Measurements from ENCODE around the gene TFF2.

Gene TFF2

GRCh38 chr21:42350927-42351426 is at the start of gene TFF2:
Gene TFF2, minus strand, starts transcription at chr21:42350994. Its CDS starts 37 bp downstream, at chr21:42350957.
- H3K9me3 ChIP-seq (ENCODE audit: control insufficient read depth, low read length): no peaks in the 10 kb centered on the region
- no peak within 1 kb of the TSS for H3K9ac ChIP-seq
- no peaks in the 10 kb centered on the region for H3K79me2 ChIP-seq
- H3K4me1 ChIP-seq: no peaks in the 10 kb centered on the region
- H3K4me2 ChIP-seq (ENCODE audit: low read length): no peak within 1 kb of the TSS
- no peaks in the 10 kb centered on the region for H3K27me3 ChIP-seq (ENCODE audit: control insufficient read depth, insufficient read depth, low read length)
- H2AFZ ChIP-seq: no peak within 1 kb of the TSS
- no peak within 1 kb of the TSS for H3K4me3 ChIP-seq (ENCODE audit: low read depth, low read length)
- H3K36me3 ChIP-seq (ENCODE audit: control insufficient read depth, insufficient read depth, low read length): no peaks in the 10 kb centered on the region
- H3K27ac ChIP-seq: no peak within 1 kb of the TSS
- no peak for TF ChIP-seq CTCF (IDR thresholded peaks at IDR 0.05)

GRCh38 chr21:42400525-42400924 is 49.7 kb upstream of the TFF2 start:
- H3K79me2 ChIP-seq: no peaks in the 10 kb centered on the region

GRCh38 chr21:42398436-42399028 is 47.7 kb upstream of the TFF2 start:
- no peak overlapping the region for H2AFZ ChIP-seq
- H3K4me3 ChIP-seq (ENCODE audit: low read depth, low read length): no peak overlapping the region
- H3K9ac ChIP-seq: no peak overlapping the region
- no peaks in the 10 kb centered on the region for H3K27me3 ChIP-seq (ENCODE audit: control insufficient read depth, insufficient read depth, low read length)
- H3K79me2 ChIP-seq: no peaks in the 10 kb centered on the region
- H3K9me3 ChIP-seq (ENCODE audit: control insufficient read depth, low read length): no peaks in the 10 kb centered on the region
- H3K27ac ChIP-seq: no peak overlapping the region
- TF ChIP-seq CTCF (IDR thresholded peaks at IDR 0.05): no peak
- no peaks in the 10 kb centered on the region for H3K4me1 ChIP-seq
- H3K4me2 ChIP-seq (ENCODE audit: low read length): no peak overlapping the region
- H3K36me3 ChIP-seq (ENCODE audit: control insufficient read depth, insufficient read depth, low read length): no peaks in the 10 kb centered on the region

More at GRCh38 chr21:42400525-42400924, 49.7 kb upstream of the TFF2 start:
- no peaks in the 10 kb centered on the region for H3K4me1 ChIP-seq
- no peak overlapping the region for H2AFZ ChIP-seq
- TF ChIP-seq CTCF (IDR thresholded peaks at IDR 0.05): no peak
- H3K9me3 ChIP-seq (ENCODE audit: control insufficient read depth, low read length): no peaks in the 10 kb centered on the region
- H3K4me2 ChIP-seq (ENCODE audit: low read length): no peak overlapping the region
- no peaks in the 10 kb centered on the region for H3K36me3 ChIP-seq (ENCODE audit: control insufficient read depth, insufficient read depth, low read length)
- H3K27me3 ChIP-seq (ENCODE audit: control insufficient read depth, insufficient read depth, low read length): no peaks in the 10 kb centered on the region
- H3K27ac ChIP-seq: no peak overlapping the region
- H3K9ac ChIP-seq: no peak overlapping the region
- H3K4me3 ChIP-seq (ENCODE audit: low read depth, low read length): no peak overlapping the region

GRCh38 chr21:42397746-42398394 is 47.1 kb upstream of the TFF2 start:
- no peaks in the 10 kb centered on the region for H3K79me2 ChIP-seq
- H3K27me3 ChIP-seq (ENCODE audit: control insufficient read depth, insufficient read depth, low read length): no peaks in the 10 kb centered on the region
- no peak overlapping the region for H3K4me2 ChIP-seq (ENCODE audit: low read length)
- TF ChIP-seq CTCF (IDR thresholded peaks at IDR 0.05): no peak
- H3K27ac ChIP-seq: no peak overlapping the region
- H2AFZ ChIP-seq: no peak overlapping the region
- H3K9ac ChIP-seq: no peak overlapping the region
- H3K4me3 ChIP-seq (ENCODE audit: low read depth, low read length): no peak overlapping the region
- no peaks in the 10 kb centered on the region for H3K9me3 ChIP-seq (ENCODE audit: control insufficient read depth, low read length)
- no peaks in the 10 kb centered on the region for H3K4me1 ChIP-seq
- no peaks in the 10 kb centered on the region for H3K36me3 ChIP-seq (ENCODE audit: control insufficient read depth, insufficient read depth, low read length)
